Hematopoietic multipotent progenitor cell treated with erythropoietin and hydrocortisone succinate and interleukin-3 and kit ligand, for 15 days (in vitro differentiated cells): ENCODE results near the gene WFDC10A.
"Not testable (repeated sequence)": the region's sequence is repeated elsewhere in the genome, so short reads cannot be mapped to it uniquely, and the experiment has no call there.

Source experiments
- DNase-seq: peaks from one replicate; pipeline ENCODE4 v3.0.0-alpha.2; 2015; ENCODE audit warnings: low spot score

Gene WFDC10A

GRCh38 chr20:45647441-45648050, 18.0 kb downstream of the WFDC10A start:
- no peak for DNase-seq

- DNase-seq, result no peak
Measured at GRCh38 chr20:45649312-45649863, 19.8 kb downstream of the WFDC10A start.

GRCh38 chr20:45651726-45652125, 22.2 kb downstream of the WFDC10A start:
- not testable (repeated sequence) for DNase-seq

DNA sequence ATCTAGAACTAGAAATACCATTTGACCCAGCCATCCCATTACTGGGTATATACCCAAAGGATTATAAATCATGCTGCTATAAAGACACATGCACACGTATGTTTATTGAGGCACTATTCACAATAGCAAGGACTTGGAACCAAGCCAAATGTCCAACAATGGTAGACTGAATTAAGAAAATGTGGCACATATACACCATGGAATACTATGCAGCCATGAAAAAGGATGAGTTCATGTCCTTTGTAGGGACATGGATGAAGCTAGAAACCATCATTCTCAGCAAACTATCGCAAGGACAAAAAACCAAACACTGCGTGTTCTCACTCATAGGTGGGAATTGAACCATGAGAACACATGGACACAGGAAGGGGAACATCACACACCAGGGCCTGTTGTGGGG, 27.5 kb downstream of the WFDC10A start:
- DNase-seq, result not testable (repeated sequence)

- no peak for DNase-seq
Measured at GRCh38 chr20:45670139-45670538, 40.6 kb downstream of the WFDC10A start, which contains the start of gene WFDC11. WFDC11 (minus strand) TSS chr20:45670239; CDS start chr20:45650600, 19,639 bp downstream.

DNA sequence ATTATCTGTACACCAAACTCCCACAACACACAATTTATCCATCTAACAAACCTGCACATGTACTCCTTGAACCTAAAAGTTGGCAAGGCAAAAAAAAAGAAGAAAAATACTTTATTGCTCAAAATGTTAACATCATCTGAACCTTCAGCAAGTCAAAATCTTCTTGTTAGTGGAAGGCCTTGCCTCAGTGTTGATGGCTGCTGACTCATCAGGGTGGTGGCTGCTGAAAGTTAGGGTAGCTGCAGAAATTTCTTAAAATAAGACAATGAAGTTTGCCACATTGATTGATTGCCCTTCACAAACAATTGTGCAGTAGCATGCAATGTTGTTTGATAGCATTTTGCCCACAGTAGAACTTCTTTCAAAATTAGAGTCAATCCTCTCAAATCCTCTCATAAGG, 43.2 kb downstream of the WFDC10A start:
- DNase-seq, result no peak

DNA sequence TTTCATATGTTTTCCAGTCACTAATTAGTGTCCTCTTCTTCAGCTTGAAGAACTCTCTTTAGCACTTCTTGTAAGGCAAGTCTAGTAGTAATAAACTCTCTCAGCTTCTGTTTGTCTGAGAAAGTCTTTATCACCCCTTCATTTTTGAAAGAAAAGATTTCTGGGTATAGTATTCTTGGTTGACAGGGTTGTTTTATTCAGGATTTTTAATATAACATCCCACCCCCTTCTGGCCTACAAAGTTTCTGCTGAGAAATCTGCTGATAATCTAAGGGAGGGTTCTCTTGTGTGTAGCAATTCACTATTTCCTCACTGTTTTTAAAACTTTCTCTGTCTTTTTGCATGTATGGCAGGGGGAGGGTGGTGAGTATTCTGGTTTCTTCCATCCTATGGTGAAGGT, 50.1 kb downstream of the WFDC10A start:
- no peak for DNase-seq
